Measurements from ENCODE around the gene IQCF2. TPM values are rescaled to one million over a fixed set of nuclear protein-coding genes. Genes with fewer than 3 reads are reported as not detected.
"Not testable (repeated sequence)": the region's sequence is repeated elsewhere in the genome, so short reads cannot be mapped to it uniquely, and the experiment has no call there.

The IQCF2 gene
- total RNA-seq, 1 donor from 2014 or later = not detected

GRCh38 chr3:51879937-51880336 is 18.5 kb downstream of the IQCF2 start:
- no peak for ATAC-seq

- no peak for ATAC-seq
Observed at GRCh38 chr3:51886447-51886846, 25.0 kb downstream of the IQCF2 start.

GRCh38 chr3:51887620-51888019 is 26.2 kb downstream of the IQCF2 start:
- peak; percentile 46 for ATAC-seq

- no peak for ATAC-seq
Observed at GRCh38 chr3:51888463-51889105, 27.2 kb downstream of the IQCF2 start.

GRCh38 chr3:51891242-51892039 is 30.0 kb downstream of the IQCF2 start:
- no peak for ATAC-seq

GRCh38 chr3:51894391-51894790 is 33.0 kb downstream of the IQCF2 start:
- ATAC-seq = no peak

- no peak for ATAC-seq
Observed at GRCh38 chr3:51894939-51895338, 33.5 kb downstream of the IQCF2 start.

- ATAC-seq = no peak
Observed at GRCh38 chr3:51896607-51897305, 35.3 kb downstream of the IQCF2 start.

- ATAC-seq = no peak
Observed at GRCh38 chr3:51897391-51897790, 36.0 kb downstream of the IQCF2 start.

- not testable (repeated sequence) for ATAC-seq
Observed at GRCh38 chr3:51900043-51900442, 38.6 kb downstream of the IQCF2 start.

- ATAC-seq = peak; percentile 79
Observed at GRCh38 chr3:51902361-51902760, 40.9 kb downstream of the IQCF2 start.

- ATAC-seq = peak; percentile 37
Observed at GRCh38 chr3:51904034-51904823, 42.8 kb downstream of the IQCF2 start.

- ATAC-seq = no peak
Observed at GRCh38 chr3:51908026-51908425, 46.6 kb downstream of the IQCF2 start.

Other genes starting within 250 kb of the IQCF2 start
- gene TEX264, start 190.4 kb upstream of the IQCF2 start, total RNA-seq = 32.8 TPM
- 0.08 TPM for gene GRM2, start 154.5 kb upstream of the IQCF2 start, total RNA-seq
- not detected for gene IQCF6, start 82.4 kb upstream of the IQCF2 start, total RNA-seq
- gene IQCF5, start 14.0 kb downstream of the IQCF2 start, total RNA-seq = not detected
- not detected for gene IQCF1, start 41.7 kb downstream of the IQCF2 start, total RNA-seq
- 18.6 TPM for gene RRP9, start 80.3 kb downstream of the IQCF2 start, total RNA-seq
- 5.7 TPM for gene PARP3, start 80.7 kb downstream of the IQCF2 start, total RNA-seq
- not detected for gene GPR62, start 93.8 kb downstream of the IQCF2 start, total RNA-seq
- gene PCBP4, start 105.8 kb downstream of the IQCF2 start, total RNA-seq = 11.5 TPM
- 39.6 TPM for gene ABHD14B, start 112.4 kb downstream of the IQCF2 start, total RNA-seq
- gene ABHD14A, start 113.4 kb downstream of the IQCF2 start, total RNA-seq = 4.5 TPM
- 27.4 TPM for gene ACY1, start 121.9 kb downstream of the IQCF2 start, total RNA-seq
- gene RPL29, start 134.3 kb downstream of the IQCF2 start, total RNA-seq = 1,513 TPM
- gene DUSP7, start 195.0 kb downstream of the IQCF2 start, total RNA-seq = 62.6 TPM